ENCODE results near the gene IRF8.

- TF ChIP-seq CTCF (IDR thresholded peaks at IDR 0.05) (no peak), EP300 (IDR thresholded peaks at IDR 0.05; ENCODE audit: borderline replicate concordance in 1 of 2, low read depth in 1 of 2, low read length in 1 of 2) (no peak), RFX5 (IDR thresholded peaks at IDR 0.05; ENCODE audit: low read length) (no peak), TCF12 (IDR thresholded peaks at IDR 0.05) (no peak), JUND (IDR thresholded peaks at IDR 0.05) (no peak), POLR2AphosphoS5 (IDR thresholded peaks at IDR 0.05; ENCODE audit: low read depth, low read length) (no peak), MXI1 (IDR thresholded peaks at IDR 0.05; ENCODE audit: low read depth, low read length) (no peak)
- TF ChIP-seq, protein P1, sequence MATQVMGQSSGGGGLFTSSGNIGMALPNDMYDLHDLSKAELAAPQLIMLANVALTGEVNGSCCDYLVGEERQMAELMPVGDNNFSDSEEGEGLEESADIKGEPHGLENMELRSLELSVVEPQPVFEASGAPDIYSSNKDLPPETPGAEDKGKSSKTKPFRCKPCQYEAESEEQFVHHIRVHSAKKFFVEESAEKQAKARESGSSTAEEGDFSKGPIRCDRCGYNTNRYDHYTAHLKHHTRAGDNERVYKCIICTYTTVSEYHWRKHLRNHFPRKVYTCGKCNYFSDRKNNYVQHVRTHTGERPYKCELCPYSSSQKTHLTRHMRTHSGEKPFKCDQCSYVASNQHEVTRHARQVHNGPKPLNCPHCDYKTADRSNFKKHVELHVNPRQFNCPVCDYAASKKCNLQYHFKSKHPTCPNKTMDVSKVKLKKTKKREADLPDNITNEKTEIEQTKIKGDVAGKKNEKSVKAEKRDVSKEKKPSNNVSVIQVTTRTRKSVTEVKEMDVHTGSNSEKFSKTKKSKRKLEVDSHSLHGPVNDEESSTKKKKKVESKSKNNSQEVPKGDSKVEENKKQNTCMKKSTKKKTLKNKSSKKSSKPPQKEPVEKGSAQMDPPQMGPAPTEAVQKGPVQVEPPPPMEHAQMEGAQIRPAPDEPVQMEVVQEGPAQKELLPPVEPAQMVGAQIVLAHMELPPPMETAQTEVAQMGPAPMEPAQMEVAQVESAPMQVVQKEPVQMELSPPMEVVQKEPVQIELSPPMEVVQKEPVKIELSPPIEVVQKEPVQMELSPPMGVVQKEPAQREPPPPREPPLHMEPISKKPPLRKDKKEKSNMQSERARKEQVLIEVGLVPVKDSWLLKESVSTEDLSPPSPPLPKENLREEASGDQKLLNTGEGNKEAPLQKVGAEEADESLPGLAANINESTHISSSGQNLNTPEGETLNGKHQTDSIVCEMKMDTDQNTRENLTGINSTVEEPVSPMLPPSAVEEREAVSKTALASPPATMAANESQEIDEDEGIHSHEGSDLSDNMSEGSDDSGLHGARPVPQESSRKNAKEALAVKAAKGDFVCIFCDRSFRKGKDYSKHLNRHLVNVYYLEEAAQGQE (IDR thresholded peaks at IDR 0.05; ENCODE audit: low read depth, low read length): no peak
Observed at GRCh38 chr16:85882181-85882810, 16.7 kb upstream of the IRF8 start.

Data from SK-N-SH (cell line).